Thyroid gland (tissue), 4 donors: ENCODE results near the gene SLF1.

Source experiments
- CTCF ChIP-seq, 6 experiments: fragments of 200-600 bp in 3 of 6; fragments of 450-650 bp in 3 of 6; sonication (generic) in 3 of 6; IDR thresholded peaks; one replicate each; pipeline ENCODE4 v1.5.1; 2016 to 2019; ENCODE audit warnings: antibody characterized with exemption in 6 of 6, mild to moderate bottlenecking in 2 of 6, inconsistent platforms in 1 of 6, moderate library complexity in 1 of 6
- POLR2A ChIP-seq, 2 donors: fragments of 450-650 bp; IDR thresholded peaks; one replicate each; pipeline ENCODE4 v1.6.1; 2017; ENCODE audit warnings: antibody characterized with exemption in 2 of 2, mild to moderate bottlenecking in 2 of 2, moderate library complexity in 1 of 2

- TF ChIP-seq CTCF (IDR thresholded peaks at IDR 0.05) (no peak), POLR2A (IDR thresholded peaks at IDR 0.05) (no peak)
Observed at GRCh38 chr5:94731471-94731870, 113.0 kb downstream of the SLF1 start.
